Epithelial cell of esophagus (primary cell): ENCODE measurements around the gene NFKBIZ.
"Not testable (repeated sequence)": the region's sequence is repeated elsewhere in the genome, so short reads cannot be mapped to it uniquely, and the experiment has no call there.

Source experiments
- DNase-seq: peaks from one replicate; pipeline ENCODE4 v3.0.0; 2010; ENCODE audit warnings: low read depth
- H3K4me3 ChIP-seq: 2 replicates; pipeline ENCODE4 v1.5.1; 2011; ENCODE audit warnings: mild to moderate bottlenecking, low read length, control low read depth
- CTCF ChIP-seq: IDR thresholded peaks from 2 replicates; pipeline ENCODE4 v1.5.1; 2011; ENCODE audit warnings: low read depth, mild to moderate bottlenecking, low read length, control low read depth, inconsistent platforms; ENCODE audit not compliant: insufficient read depth; ENCODE audit errors: missing control alignments

Gene NFKBIZ

DNA sequence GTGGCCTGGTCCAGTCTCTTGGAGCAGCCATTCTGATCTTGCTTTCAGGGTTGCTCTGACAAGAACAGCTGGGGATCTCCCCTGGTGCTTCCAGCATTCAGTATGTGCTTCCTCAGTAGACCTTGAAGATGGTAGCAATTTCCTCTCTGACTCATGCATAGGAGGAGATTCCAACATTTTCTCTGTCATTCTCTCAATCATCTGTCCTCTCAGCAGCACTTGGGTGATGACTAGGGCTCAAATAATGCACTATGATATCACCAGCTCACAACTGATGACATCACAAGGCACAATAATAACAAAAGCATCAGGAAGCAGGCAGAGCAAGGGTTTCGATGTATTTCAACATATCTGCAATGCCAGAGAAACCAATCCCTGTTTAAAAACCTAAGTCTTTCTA lies 52.7 kb downstream of the NFKBIZ start:
- peak; percentile 99 for DNase-seq
- TF ChIP-seq CTCF = no peak
- H3K4me3 ChIP-seq = no peak overlapping the region

GRCh38 chr3:101903451-101903871 lies 54.1 kb downstream of the NFKBIZ start:
- no peak overlapping the region for H3K4me3 ChIP-seq
- DNase-seq = peak; percentile 83
- no peak for TF ChIP-seq CTCF

- H3K4me3 ChIP-seq, DNase-seq: not testable (repeated sequence)
Observed at GRCh38 chr3:101905573-101905972, 56.3 kb downstream of the NFKBIZ start.
